ENCODE data around the gene S100A9.

GRCh38 chr1:153342178-153342577, 15.5 kb upstream of the S100A9 start:
- TF ChIP-seq CREB5 (CRISPR knock-in tag; IDR thresholded peaks at IDR 0.05; ENCODE audit: low read depth) (no peak), ZNF70 (CRISPR knock-in tag; IDR thresholded peaks at IDR 0.05) (no peak), CSDC2 (CRISPR knock-in tag; IDR thresholded peaks at IDR 0.05) (no peak)

Measured in SK-N-SH treated with all-trans-retinoic acid at 6 μM for 48 hours (cell line).